GM12801 (cell line): Measurements from ENCODE around the gene CIT.

Source experiments
- CTCF ChIP-seq: IDR thresholded peaks from one replicate; pipeline ENCODE4 v1.5.1; 2011; ENCODE audit warnings: control low read depth; ENCODE audit not compliant: insufficient read length; ENCODE audit errors: extremely low read depth

CIT gene

GRCh38 chr12:119819322-119819721 lies 57.8 kb downstream of the CIT start:
- no peak for TF ChIP-seq CTCF

GRCh38 chr12:119817546-119818343 lies 59.4 kb downstream of the CIT start:
- TF ChIP-seq CTCF = no peak

- no peak for TF ChIP-seq CTCF
Observed at GRCh38 chr12:119809023-119809422, 68.1 kb downstream of the CIT start.

GRCh38 chr12:119808441-119808840 lies 68.7 kb downstream of the CIT start:
- TF ChIP-seq CTCF = no peak

- TF ChIP-seq CTCF = no peak
Observed at GRCh38 chr12:119807380-119807779, 69.7 kb downstream of the CIT start.

- no peak for TF ChIP-seq CTCF
Observed at GRCh38 chr12:119804011-119804641, 73.0 kb downstream of the CIT start.

GRCh38 chr12:119803381-119803791 lies 73.7 kb downstream of the CIT start:
- no peak for TF ChIP-seq CTCF
